ENCODE measurements around the gene DHH.

DNA sequence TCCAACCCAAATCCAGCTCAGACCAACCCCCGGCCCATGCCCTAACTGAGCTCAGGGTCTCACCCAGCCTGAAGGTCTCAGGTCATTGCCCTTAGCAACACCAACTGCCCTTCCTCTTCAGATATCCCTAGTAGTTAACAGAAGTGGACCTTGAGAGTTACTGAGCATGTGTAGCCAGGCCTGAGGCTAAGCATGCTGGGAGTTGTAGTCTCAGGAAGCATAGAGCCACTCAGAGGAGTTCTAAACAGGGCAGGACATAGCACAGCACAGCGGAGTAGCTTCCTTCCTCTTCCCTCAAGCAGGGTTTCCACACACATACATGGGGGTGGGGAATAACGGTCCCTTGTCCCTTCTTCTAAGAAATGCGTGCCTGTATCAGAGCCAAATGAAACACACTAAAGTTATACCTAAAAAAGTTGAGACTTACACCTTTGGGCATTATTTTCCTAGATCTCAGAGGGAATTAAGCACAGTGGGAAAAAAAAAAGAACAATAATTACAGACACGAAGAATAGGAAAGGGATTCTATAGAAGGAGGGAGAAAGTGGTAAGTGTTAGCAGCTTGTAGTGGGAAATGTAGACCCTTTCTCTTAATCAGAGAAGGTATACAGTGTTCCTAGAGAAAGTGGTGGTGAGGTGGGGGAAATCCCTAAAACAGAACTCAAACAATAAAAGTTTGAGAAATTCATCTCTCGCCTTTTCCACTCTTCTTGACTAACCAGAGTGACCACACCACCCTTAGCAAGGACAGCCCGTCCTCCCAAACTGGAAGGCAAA is 38.4 kb downstream of the DHH start:
- TF ChIP-seq POLR2A (IDR thresholded peaks at IDR 0.05; ENCODE audit: extremely low read depth, insufficient read length) = peak; percentile 60
- TF ChIP-seq, protein P1, sequence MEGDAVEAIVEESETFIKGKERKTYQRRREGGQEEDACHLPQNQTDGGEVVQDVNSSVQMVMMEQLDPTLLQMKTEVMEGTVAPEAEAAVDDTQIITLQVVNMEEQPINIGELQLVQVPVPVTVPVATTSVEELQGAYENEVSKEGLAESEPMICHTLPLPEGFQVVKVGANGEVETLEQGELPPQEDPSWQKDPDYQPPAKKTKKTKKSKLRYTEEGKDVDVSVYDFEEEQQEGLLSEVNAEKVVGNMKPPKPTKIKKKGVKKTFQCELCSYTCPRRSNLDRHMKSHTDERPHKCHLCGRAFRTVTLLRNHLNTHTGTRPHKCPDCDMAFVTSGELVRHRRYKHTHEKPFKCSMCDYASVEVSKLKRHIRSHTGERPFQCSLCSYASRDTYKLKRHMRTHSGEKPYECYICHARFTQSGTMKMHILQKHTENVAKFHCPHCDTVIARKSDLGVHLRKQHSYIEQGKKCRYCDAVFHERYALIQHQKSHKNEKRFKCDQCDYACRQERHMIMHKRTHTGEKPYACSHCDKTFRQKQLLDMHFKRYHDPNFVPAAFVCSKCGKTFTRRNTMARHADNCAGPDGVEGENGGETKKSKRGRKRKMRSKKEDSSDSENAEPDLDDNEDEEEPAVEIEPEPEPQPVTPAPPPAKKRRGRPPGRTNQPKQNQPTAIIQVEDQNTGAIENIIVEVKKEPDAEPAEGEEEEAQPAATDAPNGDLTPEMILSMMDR (IDR thresholded peaks at IDR 0.05; ENCODE audit: low read depth, low read length) = no peak
- TF ChIP-seq, protein P2, sequence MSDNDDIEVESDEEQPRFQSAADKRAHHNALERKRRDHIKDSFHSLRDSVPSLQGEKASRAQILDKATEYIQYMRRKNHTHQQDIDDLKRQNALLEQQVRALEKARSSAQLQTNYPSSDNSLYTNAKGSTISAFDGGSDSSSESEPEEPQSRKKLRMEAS (IDR thresholded peaks at IDR 0.05; ENCODE audit: low read depth, low read length) = peak; percentile 65

All from NB4 (cell line).